GM18519 (cell line): Measurements from ENCODE around the gene TADA2B.

Experiments used
- ATAC-seq: cut with Tn5 transposase; IDR thresholded peaks from one replicate; pipeline ENCODE4 v1.9.1; 2021; ENCODE audit warnings: mild to moderate bottlenecking, moderate library complexity; ENCODE audit not compliant: unreplicated experiment, low FRiP score

TADA2B gene

DNA sequence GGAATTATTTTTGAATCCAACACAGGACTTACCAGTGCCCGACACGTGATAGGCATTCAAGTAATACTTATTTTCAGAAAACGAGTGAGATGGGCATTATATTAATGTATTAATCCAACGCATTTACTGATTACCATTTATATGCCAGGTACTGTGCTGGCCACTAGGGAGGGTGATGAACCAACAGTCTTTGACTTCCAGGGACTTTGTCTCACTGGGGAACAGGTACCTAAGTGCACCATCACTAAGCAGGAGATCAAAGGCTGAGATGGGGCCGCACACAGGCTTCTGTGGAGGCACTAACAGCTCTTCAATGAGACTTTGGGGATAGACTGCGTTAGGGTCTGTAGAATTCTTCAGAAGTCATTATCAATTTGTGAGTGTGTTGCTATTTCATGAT is 5.7 kb upstream of the TADA2B start:
- ATAC-seq, result no peak

DNA sequence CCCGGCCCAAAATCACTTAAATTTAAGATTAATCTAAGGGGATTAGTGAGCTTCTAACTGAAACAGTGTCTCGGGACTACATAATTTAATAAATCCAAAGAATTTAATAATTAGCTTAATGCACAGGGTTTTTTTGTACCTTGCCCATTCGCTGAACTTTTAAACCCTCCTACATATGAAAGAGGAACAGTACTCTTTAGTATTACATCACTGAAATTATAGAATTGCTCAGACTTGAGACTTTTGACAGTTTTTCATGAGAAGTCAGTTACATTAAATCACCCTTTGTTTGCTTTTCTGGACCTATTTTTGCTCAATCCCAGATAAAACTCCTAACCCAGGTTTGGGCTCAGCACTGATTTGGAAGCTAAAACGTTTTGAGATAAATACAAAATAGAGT is 2.4 kb upstream of the TADA2B start:
- ATAC-seq, result no peak

DNA sequence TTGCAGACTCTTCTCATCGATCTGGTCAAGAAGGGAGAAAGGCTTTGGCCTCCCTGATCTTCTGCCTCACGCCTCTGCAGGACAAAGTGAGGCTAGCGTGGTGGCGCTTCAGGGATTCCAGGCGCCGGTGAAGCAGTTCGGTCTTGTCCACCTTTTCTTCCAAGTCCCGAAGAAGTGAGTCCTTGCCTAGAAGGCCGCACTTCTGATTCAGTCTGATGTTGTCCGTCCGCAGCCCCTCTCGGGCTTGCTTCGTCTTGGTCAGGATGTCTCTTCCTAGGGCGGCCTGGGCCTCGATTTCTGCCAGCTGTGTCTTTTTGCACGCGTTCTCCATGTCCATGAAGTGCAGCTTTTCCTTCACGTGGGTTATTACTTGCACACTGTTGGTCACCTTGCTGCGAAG is 1.9 kb upstream of the TADA2B start:
- no peak for ATAC-seq

DNA sequence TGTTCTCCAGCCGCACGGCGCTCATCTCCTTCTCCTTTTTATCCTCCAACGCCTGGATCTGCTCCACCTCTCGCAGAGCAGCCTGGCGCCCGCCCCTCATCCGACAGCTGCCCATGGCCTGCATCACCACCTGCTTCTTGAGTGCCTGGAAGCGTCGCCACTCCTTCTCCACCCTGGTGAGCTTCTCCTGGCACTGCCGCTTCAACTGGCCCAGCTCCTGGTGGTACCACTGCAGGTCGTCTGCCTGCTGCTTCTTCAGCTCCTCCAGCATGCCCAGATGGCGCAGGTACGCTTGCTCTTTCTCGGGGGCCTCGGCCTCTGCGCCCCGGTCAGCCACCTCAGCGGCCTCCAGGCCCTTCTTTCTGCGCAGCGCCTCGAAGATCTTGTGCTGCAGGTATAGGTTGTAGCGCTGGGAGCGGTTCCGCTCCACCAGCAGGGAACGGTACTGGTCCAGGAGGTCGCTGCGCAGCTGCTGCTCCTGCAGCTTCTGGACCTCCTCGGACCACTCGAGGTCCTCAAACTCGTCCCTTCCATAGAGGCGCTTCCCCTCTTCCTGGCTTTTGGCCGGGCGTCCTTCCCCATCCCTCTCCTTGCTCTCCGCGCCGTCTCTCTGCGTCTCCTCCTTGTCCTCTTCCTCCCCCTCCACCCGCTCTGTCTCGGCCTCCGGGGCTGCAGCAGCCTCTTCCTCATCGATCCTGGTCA is 1.2 kb upstream of the TADA2B start:
- no peak for ATAC-seq

DNA sequence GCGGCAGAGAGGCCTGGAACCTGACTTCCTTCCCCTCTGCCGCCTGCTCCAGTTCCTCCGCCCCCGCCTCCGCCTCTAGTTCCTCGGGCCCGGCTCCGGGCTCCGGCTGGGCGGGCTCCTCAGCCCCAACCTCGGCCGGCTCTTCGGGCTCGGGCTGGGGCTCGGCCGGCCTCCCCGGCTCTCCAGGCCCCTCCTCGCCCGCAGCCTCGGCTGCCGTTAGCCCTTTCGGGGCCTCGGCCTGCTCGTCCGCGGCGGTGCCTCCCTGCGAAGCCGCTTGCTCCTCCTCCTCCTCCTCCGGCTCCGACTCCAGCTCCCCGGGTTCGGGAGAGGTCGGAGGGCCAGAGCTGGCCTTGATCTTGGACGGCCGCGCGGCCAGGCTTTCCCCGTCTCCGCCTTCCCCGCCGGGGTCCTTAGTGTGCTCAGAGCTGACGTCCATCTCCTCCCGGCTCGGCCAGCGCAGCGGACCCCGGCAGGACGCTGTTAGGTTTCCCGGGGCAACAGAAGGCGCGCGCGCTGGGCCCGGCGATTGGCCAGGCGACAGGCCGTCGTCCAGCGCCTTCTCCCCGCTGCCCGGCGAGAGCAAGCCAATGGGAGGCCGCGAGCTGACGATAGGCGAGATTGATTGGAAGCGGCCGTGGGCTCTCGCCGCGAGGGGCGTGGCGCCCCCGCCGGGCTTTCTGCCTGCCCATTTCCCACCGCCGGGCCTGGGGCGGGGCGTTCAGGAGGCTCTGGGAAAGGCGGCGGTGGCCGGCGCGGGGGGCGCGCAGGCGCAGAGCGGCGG is 479 bp upstream of the TADA2B start:
- peak; percentile 68 for ATAC-seq

DNA sequence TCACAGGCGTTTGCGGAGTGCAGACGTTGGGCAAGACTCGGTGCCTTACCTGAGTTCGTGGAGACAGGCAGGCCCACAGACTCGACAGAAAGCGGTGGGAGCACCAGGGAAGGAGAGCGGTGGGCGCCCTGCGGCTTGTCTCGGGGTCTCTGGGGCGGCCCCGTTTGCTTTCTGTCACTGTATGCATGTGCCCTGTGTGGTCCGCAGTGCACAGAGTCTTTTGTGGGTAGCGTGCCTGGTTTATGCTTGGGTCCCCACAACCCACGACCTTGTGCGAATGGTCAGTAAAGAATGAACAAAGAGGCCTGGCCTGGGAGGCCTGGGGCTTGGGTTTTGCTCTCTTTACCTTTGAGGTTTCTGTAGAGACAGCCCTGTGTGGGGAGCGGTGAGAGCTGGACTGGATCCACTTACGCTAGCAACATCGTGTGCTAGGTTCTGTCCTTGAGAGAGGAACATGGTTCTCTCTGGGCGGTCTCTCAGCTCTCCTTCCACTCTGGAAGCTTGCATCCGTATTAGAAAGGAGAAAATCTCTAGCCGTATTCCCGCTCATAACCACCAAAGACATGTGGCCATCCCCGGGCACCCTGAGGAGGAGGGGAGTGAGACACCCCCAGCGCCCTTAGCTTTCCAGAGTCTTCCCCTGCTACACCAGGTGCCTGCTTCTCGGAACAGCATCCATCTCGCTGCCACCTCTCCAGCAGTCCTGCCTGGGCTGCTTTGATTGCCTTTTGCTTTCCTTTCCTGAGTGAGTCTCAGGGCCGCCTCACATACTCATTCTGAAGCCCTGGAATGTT is 1.2 kb downstream of the TADA2B start:
- no peak for ATAC-seq

DNA sequence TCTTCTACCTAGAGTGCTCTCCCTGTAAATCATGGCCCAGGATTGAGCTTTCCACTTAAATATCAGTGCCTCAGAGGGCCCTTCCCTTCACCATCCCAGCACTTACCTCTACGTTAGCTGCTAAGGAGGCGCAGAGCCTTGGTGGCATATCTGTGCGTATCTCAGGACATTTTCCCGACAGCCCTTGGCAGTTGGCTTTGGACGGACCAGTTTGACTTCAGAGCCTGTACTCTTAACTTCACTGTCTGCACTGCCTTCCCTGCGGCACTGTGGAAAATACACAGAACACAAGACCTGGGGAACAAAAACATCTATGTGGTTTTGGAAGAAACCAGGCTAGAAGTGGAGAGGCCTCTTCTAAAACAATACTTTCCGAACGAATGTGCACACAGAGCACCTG is 2.4 kb downstream of the TADA2B start:
- ATAC-seq, result no peak

DNA sequence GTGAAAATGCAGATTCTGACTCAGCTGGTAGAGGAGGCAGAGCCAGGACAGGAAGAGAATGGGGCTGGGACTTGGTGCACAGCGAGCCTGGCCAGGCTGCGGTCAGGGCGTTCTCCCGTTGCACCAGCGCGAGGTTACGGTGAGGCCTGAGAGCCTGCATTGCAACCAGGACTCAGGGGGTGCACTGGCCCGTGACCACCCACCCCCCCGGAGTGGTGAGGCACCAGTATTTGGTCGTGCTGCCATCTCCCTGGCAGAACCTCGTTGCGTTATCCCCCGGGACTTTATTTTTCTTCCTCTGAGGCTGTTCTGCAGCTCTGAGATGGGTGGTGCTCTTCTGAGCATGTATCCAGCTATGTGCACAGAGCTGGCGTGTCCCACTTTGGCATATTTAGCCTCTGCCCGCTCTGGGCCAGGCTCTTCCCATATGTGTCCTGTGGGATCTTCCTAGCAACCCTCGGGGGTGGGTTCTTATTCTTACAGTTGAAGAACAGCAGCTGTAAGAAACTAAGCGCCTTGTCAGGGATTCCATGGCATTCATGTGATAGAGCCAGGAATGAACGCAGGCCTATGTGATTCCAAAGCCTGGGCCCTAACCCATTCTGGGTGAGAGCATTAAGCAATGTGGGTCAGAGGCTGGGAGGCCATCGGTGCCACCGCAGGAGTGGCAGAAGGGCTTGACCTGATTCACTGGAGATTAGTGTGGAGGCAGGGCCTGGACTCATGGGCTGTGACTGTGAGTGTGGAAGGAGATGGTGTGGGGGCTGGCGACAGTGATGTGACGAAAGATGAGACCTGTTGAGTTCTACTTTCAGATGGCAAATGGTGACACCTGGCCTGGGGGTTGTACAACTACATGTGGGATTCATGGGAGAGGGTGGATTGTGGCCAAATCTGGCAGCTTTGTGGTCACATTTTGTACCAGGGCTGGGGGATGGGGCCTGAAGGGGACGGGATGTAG is 3.1 kb downstream of the TADA2B start:
- no peak for ATAC-seq

DNA sequence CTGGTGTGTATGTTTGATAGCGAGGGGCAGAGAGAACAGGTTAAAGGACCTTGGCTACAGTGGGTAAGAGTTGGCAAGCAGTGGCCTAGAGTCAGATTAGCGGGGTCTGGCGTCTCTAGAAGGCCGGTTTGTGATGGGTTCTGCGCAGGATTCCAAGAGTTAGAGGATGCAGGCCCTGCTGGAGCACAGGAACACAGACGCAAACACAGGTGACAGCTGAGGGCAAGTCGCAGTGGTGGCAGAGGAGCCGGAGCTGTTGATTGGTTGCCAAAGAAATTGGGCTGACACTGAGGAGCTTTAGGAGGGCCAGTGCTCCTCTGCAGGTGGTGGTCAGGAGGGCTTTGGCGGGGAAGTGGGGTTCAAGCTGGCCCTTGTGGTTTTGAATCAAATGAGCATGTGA is 3.8 kb downstream of the TADA2B start:
- ATAC-seq, result no peak

DNA sequence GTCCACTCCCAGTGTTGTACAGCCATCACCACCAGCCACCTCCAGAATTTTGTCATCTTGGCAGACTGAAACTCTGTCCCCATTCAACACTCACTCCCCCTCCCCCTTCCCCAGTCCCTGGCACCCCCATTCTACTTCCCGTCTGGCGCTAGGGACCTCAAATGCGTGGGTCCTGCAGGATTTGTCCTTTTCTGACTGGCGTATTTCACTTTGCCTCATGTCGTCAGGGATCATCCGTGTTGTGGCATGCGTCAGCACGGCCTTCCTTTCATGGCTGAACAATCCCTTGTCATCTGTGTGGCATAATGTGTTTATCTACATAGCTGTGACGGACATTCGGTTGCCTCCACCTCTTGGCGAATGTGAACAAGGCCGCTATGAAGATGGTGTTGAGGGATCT is 5.5 kb downstream of the TADA2B start:
- ATAC-seq, result no peak

DNA sequence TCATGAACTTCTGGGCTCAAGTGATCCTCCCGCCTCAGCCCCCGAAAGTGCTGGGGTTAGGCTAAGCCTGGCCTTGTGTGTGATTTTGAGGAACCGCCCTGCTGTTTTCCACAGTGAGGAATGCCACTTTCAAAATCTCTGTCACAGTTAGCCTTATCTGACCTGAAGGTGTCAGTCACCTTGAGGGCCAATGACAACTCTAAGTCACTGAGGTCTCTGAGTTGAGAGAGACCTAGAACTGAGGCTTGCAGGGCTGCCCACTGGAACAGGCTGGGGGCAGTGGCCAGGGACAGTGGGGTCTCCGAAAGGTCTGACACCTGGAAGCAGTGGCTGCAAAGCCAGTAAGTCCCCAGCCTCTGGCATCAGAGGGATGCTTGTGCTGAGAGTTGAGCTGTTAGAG is 6.1 kb downstream of the TADA2B start:
- no peak for ATAC-seq

DNA sequence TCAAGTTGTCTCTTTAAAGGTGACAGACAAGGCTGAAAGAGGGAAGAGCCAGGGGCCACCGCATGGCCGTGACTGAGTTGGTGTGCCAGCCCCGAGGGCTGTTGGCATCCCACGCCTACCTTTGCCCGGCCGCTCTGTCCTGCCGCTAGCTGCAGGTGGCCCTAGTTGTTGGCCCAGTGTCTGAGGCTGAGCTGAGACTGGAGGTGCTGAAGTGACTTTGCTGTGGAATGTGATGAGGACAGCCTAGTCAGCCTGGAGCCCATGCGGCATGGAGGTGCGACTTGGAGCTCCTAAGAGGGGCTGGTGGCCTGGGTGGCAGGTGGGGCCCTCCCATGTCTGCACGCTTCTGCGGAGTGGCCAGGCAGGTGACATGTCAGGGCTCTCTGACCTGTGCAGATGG is 6.6 kb downstream of the TADA2B start:
- no peak for ATAC-seq

DNA sequence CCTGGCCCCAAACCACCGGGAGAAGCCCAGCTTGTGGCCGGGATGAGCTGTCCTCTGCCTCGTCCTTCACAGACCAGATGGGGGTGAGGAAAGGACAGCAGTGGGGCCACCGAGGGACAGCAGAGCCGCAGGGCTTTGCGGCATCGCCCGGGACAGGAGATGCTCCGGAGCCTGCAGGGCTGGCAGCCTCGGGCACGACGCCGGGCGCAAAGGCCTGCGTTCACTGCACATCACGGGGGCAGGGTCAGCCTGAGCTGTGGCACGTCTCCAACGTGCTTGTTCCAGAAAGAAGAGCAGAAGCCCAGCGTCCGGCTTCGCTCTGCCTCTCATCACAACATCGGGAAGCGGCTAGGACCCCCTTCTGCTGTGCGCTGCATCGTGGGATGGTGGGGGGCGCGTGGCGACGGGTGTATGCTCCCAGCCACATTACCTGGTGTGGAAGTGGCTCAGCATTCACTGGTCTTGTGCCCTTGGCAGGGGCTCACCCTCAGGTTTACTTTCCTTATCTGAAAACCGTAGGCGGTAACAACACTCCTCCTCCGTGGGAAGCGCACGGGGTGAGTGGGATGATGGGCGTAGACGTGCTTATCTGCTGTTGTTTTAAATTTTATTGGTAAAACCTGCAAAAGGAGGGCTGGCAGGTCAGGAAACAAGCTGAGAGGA is 7.4 kb downstream of the TADA2B start:
- ATAC-seq, result no peak

DNA sequence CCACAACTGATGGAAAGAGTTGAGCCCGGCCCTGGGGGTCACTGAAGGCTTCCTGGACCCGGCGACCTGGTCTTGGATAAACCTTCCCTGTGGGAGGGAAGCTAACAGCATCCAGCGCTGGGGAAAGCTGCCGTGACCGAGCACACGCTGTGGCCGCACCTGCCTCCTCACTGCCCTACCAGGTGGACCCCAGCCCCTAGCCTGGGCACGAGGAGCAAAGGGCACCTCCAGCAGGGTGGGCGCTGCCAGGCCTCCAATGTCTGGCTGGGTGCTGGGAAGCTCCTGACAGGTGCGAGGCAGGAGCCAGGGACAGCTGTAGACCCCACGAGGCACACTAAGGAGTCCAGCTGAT is 7.9 kb downstream of the TADA2B start:
- ATAC-seq, result no peak

DNA sequence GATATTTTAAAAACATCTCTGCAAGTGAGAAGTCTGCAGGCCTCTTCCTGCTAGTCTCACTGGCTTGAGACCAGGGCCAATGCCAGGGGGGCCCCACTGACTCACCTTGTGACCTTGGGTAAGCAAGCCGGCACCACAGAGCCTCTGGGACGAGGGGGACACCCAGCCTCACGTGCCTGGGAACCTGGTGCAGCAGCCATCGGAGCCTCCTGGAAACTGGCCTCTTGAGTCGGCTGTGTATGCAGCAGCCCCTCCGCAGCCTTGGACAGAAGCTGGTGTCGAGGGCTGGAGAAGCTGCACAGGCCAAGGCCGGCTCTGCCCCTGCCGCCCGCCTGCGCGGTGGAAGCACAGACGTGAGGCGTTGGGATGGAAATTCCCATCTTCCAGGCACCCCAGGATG is 8.7 kb downstream of the TADA2B start:
- no peak for ATAC-seq

DNA sequence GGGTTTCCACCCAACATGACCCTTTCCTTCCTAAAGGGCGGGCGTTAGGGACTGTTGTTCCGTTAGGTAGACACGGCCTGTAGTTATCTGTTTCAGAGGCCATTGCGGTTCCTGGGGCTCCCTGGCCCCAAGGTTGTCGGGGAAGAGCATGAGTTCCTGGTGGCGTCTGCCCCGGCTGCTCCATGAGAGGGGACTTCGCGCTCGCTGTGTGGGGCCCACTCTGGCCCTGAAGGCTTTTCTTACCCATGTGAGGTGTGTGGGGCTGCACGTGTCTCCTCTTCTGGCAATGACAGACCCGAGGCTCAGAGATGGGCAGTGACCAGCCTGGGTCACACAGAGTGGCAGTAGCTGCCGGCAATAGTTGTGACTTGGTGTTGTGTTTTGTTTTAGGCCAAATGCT is 9.1 kb downstream of the TADA2B start:
- no peak for ATAC-seq

DNA sequence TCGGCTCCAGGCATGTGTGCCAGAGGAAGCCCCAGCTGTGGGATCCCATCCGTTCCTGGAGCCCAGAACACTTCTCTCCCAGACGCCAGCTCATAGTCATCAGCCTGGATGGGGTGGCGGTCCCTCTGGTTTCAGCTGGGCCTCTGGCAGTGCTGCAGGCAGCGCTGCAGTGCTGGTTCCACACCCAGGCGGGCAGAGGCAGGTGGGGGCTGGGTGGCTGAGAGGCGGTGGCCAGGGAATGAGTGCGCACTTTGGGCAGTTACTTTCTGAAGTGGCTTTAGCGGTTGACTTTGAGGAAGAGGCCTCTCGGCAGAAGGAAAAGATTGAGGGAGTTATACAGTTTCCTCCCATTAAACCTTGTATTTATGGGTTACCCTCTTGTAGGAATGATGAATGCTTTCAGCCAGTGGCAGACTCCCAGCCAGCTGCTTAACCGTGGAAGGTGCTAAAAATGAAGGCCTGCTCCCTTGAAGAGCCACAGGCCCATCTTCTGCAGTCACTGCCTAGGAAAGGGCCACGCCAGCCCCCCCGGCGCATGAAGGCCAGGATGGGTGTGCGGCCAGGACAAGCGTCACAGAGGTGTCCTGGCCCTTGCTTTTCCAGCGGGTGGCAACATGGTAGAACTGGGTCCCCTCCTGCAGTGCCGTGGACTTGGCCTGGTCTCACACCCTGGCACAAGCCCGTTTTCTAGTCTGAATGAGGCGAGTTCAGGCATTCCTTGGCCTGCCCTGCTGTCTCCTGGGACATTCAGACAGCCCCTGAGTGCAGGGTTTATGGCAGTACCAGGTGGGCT is 9.9 kb downstream of the TADA2B start:
- ATAC-seq, result no peak

DNA sequence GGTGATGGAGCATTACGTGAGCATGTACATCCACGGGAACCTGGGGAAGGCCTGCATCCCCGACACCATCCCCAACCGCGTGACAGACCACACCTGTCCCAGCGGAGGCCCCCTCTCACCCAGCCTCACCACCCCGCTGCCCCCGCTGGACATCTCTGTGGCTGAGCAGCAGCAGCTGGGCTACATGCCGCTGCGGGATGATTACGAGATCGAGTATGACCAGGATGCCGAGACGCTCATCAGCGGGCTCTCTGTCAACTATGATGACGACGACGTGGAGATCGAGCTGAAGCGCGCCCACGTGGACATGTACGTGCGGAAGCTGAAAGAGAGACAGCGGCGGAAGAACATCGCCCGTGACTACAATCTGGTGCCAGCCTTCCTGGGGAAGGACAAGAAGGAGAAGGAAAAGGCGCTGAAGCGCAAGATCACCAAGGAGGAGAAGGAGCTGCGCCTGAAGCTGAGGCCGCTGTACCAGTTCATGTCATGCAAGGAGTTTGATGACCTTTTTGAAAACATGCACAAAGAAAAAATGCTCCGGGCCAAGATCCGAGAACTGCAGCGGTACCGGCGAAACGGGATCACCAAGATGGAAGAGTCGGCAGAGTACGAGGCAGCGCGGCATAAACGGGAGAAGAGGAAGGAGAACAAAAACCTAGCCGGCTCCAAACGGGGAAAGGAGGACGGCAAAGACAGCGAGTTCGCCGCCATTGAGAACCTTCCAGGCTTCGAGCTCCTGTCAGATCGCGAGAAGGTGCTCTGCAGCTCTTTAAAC is 11.1 kb downstream of the TADA2B start:
- no peak for ATAC-seq
